K562 (cell line): ENCODE measurements around the gene ARHGEF12. TPM values are rescaled to one million over a fixed set of nuclear protein-coding genes. Genes with fewer than 3 reads are reported as not detected.

ENCODE experiments used
- ETV6 ChIP-seq, 3 experiments: fragments of 150-350 bp in 1 of 3; sonication (generic) in 1 of 3; formaldehyde crosslinking in 1 of 3; IDR thresholded peaks; 2 replicates each; pipeline versions ENCODE4 v1.6.1 to v1.8.0; 2014 to 2022; ENCODE audit warnings: borderline replicate concordance in 2 of 3, low read depth in 2 of 3, antibody characterized with exemption in 1 of 3, low read length in 1 of 3, mild to moderate bottlenecking in 1 of 3, missing genetic modification reagents in 1 of 3
- NONO ChIP-seq, 2 experiments: fragments of 200-400 bp in 1 of 2; fragments of 450-650 bp in 1 of 2; formaldehyde crosslinking in 1 of 2; IDR thresholded peaks; 2 replicates each; pipeline ENCODE4 v1.6.1; 2017; ENCODE audit warnings: low read depth in 2 of 2, mild to moderate bottlenecking in 2 of 2, moderate library complexity in 2 of 2, low read length in 1 of 2
- NR1H2 ChIP-seq: sonication (generic); formaldehyde crosslinking; IDR thresholded peaks from 2 replicates; pipeline ENCODE4 v1.4.0; 2020; ENCODE audit warnings: mild to moderate bottlenecking, missing genetic modification reagents
- RBFOX2 ChIP-seq: fragments of 200-400 bp; formaldehyde crosslinking; IDR thresholded peaks from 2 replicates; pipeline ENCODE4 v1.6.1; 2017; ENCODE audit warnings: low read depth, mild to moderate bottlenecking, low read length, moderate library complexity
- TBL1XR1 ChIP-seq, 2 experiments: IDR thresholded peaks; 2 replicates each; pipeline ENCODE4 v1.6.1; 2012; ENCODE audit warnings: improper control_type of control experiment in 2 of 2, low read length in 2 of 2, mild to moderate bottlenecking in 1 of 2
- ZFP36 ChIP-seq: fragments of 150-350 bp; IDR thresholded peaks from 2 replicates; pipeline ENCODE4 v1.6.1; 2018; ENCODE audit warnings: low read length, low read depth; ENCODE audit not compliant: partially characterized antibody
- polyA plus RNA-seq, 8 experiments: library from polyadenylated mRNA; depleted of rRNA in 4 of 8; stranded (reverse) in 5 of 8; unstranded in 3 of 8; fragments of >200 nt; fragmentation: Nextera tagmentation in 2 of 8; fragmentation: Illumina TruSeq in 1 of 8; extraction: Ambion mirVana in 2 of 8; extraction: Trizol in 1 of 8; gene quantifications; 2 replicates each; pipeline versions ENCODE4 v1.2.1 to v1.2.3, GENCODE V29; 2011 to 2014; ENCODE audit warnings: inconsistent platforms in 1 of 8, missing spikeins in 1 of 8
- total RNA-seq, 7 experiments: library from RNA; depleted of rRNA in 6 of 7; stranded (reverse); fragments of >200 nt in 6 of 7; fragmentation: Illumina TruSeq in 2 of 7; extraction: Trizol in 2 of 7; gene quantifications; 2 replicates each; pipeline versions ENCODE4 v1.2.1 to v1.2.3, GENCODE V29; 2011 to 2021; ENCODE audit warnings: low replicate concordance in 1 of 7
- TF ChIP-seq, protein P1 (sequence below): fragments of 200-600 bp; sonication (generic); IDR thresholded peaks from one replicate; pipeline ENCODE4 v1.6.1; 2012; ENCODE audit warnings: mild to moderate bottlenecking, low read depth, low read length, inconsistent platforms
- TF ChIP-seq, protein P2 (sequence below): fragments of 450-650 bp; IDR thresholded peaks from 2 replicates; pipeline ENCODE4 v1.6.1; 2017; ENCODE audit warnings: mild to moderate bottlenecking, moderate library complexity
- TF ChIP-seq, protein P3 (sequence below), 2 experiments: fragments of 450-650 bp; conservative IDR thresholded peaks; 2 replicates each; pipeline ENCODE4 v1.6.1; 2017; ENCODE audit warnings: mild to moderate bottlenecking in 2 of 2, moderate library complexity in 2 of 2

The ARHGEF12 gene
- total and polyA plus RNA-seq, 9 of the 15 experiments (the other 6 are each of a cell fraction or from before 2014, with no cell fraction given) = 3.5 to 51.7 (median 29.5) TPM

- TF ChIP-seq, protein P1, sequence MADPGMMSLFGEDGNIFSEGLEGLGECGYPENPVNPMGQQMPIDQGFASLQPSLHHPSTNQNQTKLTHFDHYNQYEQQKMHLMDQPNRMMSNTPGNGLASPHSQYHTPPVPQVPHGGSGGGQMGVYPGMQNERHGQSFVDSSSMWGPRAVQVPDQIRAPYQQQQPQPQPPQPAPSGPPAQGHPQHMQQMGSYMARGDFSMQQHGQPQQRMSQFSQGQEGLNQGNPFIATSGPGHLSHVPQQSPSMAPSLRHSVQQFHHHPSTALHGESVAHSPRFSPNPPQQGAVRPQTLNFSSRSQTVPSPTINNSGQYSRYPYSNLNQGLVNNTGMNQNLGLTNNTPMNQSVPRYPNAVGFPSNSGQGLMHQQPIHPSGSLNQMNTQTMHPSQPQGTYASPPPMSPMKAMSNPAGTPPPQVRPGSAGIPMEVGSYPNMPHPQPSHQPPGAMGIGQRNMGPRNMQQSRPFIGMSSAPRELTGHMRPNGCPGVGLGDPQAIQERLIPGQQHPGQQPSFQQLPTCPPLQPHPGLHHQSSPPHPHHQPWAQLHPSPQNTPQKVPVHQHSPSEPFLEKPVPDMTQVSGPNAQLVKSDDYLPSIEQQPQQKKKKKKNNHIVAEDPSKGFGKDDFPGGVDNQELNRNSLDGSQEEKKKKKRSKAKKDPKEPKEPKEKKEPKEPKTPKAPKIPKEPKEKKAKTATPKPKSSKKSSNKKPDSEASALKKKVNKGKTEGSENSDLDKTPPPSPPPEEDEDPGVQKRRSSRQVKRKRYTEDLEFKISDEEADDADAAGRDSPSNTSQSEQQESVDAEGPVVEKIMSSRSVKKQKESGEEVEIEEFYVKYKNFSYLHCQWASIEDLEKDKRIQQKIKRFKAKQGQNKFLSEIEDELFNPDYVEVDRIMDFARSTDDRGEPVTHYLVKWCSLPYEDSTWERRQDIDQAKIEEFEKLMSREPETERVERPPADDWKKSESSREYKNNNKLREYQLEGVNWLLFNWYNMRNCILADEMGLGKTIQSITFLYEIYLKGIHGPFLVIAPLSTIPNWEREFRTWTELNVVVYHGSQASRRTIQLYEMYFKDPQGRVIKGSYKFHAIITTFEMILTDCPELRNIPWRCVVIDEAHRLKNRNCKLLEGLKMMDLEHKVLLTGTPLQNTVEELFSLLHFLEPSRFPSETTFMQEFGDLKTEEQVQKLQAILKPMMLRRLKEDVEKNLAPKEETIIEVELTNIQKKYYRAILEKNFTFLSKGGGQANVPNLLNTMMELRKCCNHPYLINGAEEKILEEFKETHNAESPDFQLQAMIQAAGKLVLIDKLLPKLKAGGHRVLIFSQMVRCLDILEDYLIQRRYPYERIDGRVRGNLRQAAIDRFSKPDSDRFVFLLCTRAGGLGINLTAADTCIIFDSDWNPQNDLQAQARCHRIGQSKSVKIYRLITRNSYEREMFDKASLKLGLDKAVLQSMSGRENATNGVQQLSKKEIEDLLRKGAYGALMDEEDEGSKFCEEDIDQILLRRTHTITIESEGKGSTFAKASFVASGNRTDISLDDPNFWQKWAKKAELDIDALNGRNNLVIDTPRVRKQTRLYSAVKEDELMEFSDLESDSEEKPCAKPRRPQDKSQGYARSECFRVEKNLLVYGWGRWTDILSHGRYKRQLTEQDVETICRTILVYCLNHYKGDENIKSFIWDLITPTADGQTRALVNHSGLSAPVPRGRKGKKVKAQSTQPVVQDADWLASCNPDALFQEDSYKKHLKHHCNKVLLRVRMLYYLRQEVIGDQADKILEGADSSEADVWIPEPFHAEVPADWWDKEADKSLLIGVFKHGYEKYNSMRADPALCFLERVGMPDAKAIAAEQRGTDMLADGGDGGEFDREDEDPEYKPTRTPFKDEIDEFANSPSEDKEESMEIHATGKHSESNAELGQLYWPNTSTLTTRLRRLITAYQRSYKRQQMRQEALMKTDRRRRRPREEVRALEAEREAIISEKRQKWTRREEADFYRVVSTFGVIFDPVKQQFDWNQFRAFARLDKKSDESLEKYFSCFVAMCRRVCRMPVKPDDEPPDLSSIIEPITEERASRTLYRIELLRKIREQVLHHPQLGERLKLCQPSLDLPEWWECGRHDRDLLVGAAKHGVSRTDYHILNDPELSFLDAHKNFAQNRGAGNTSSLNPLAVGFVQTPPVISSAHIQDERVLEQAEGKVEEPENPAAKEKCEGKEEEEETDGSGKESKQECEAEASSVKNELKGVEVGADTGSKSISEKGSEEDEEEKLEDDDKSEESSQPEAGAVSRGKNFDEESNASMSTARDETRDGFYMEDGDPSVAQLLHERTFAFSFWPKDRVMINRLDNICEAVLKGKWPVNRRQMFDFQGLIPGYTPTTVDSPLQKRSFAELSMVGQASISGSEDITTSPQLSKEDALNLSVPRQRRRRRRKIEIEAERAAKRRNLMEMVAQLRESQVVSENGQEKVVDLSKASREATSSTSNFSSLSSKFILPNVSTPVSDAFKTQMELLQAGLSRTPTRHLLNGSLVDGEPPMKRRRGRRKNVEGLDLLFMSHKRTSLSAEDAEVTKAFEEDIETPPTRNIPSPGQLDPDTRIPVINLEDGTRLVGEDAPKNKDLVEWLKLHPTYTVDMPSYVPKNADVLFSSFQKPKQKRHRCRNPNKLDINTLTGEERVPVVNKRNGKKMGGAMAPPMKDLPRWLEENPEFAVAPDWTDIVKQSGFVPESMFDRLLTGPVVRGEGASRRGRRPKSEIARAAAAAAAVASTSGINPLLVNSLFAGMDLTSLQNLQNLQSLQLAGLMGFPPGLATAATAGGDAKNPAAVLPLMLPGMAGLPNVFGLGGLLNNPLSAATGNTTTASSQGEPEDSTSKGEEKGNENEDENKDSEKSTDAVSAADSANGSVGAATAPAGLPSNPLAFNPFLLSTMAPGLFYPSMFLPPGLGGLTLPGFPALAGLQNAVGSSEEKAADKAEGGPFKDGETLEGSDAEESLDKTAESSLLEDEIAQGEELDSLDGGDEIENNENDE = peak; percentile 92
- TF ChIP-seq NR1H2 (no peak), RBFOX2 (0 out of 2 replicates have a peak, but pooled peaks have one; percentile 9), NONO (IDR thresholded peaks at IDR 0.05; ENCODE audit: low read depth in 2 of 2, low read length in 1 of 2) (no peak), ZFP36 (no peak), ETV6 (IDR thresholded peaks at IDR 0.05; ENCODE audit: borderline replicate concordance in 1 of 2, low read depth in 2 of 2, low read length in 1 of 2) (0 out of 4 replicates have a peak, but pooled peaks of 1 of the 2 experiments have one; percentile 47), ETV6 (CRISPR knock-in tag; IDR thresholded peaks at IDR 0.05; ENCODE audit: borderline replicate concordance) (no peak), TBL1XR1 (IDR thresholded peaks at IDR 0.05; ENCODE audit: low read length in 2 of 2) (0 out of 4 replicates have a peak, but pooled peaks of 1 of the 2 experiments have one; percentile 8)
- TF ChIP-seq, protein P2, sequence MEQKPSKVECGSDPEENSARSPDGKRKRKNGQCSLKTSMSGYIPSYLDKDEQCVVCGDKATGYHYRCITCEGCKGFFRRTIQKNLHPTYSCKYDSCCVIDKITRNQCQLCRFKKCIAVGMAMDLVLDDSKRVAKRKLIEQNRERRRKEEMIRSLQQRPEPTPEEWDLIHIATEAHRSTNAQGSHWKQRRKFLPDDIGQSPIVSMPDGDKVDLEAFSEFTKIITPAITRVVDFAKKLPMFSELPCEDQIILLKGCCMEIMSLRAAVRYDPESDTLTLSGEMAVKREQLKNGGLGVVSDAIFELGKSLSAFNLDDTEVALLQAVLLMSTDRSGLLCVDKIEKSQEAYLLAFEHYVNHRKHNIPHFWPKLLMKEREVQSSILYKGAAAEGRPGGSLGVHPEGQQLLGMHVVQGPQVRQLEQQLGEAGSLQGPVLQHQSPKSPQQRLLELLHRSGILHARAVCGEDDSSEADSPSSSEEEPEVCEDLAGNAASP = peak; percentile 64
- TF ChIP-seq, protein P3, sequence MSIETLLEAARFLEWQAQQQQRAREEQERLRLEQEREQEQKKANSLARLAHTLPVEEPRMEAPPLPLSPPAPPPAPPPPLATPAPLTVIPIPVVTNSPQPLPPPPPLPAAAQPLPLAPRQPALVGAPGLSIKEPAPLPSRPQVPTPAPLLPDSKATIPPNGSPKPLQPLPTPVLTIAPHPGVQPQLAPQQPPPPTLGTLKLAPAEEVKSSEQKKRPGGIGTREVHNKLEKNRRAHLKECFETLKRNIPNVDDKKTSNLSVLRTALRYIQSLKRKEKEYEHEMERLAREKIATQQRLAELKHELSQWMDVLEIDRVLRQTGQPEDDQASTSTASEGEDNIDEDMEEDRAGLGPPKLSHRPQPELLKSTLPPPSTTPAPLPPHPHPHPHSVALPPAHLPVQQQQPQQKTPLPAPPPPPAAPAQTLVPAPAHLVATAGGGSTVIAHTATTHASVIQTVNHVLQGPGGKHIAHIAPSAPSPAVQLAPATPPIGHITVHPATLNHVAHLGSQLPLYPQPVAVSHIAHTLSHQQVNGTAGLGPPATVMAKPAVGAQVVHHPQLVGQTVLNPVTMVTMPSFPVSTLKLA (conservative IDR thresholded peaks at IDR 0.05) = peak in 1 of 2 experiments; percentile 27; a peak in 1 of 4 replicates
These were observed 1.3 kb downstream of the ARHGEF12 start (continued) for GRCh38 chr11:120337355-120338106.
